HEK293 (cell line): Measurements from ENCODE around the gene VMA21.

ENCODE experiments used
- CTCF ChIA-PET: fragments of 350-600 bp; formaldehyde crosslinking; extraction: SDS; loops from one replicate; lab custom pipeline; 2021; ENCODE audit warnings: antibody characterized with exemption; lab: Yijun Ruan, JAX
- POLR2A ChIA-PET: fragments of 300-600 bp; formaldehyde crosslinking; extraction: SDS; loops from one replicate; lab custom pipeline; 2020; ENCODE audit warnings: antibody characterized with exemption, inconsistent platforms; lab: Yijun Ruan, JAX
- H3K27ac ChIP-seq: fragments of 200-500 bp; sonication (Bioruptor generic); 2 replicates; pipeline ENCODE4 v1.5.1; 2014; ENCODE audit warnings: low read depth, low read length, control low read depth, inconsistent platforms; ENCODE audit errors: extremely low read depth
- H3K36me3 ChIP-seq, 2 experiments: fragments of 200-500 bp in 1 of 2; sonication (Bioruptor generic) in 1 of 2; 1 replicate in 1 of 2; 2 replicates in 1 of 2; pipeline ENCODE4 v1.5.1; 2014 to 2017; ENCODE audit warnings: inconsistent platforms in 2 of 2, low read length in 2 of 2; ENCODE audit not compliant: control insufficient read depth in 2 of 2, insufficient read depth in 1 of 2
- H3K4me1 ChIP-seq: fragments of 200-500 bp; sonication (Bioruptor generic); 2 replicates; pipeline ENCODE4 v1.5.1; 2014; ENCODE audit warnings: mild to moderate bottlenecking, low read length, inconsistent platforms; ENCODE audit not compliant: control insufficient read depth, insufficient read depth
- H3K4me3 ChIP-seq: 2 replicates; pipeline ENCODE4 v1.5.1; 2011; ENCODE audit warnings: low read depth, mild to moderate bottlenecking, control low read depth, low read length, moderate library complexity
- H3K9me3 ChIP-seq: fragments of 200-500 bp; sonication (Bioruptor generic); 2 replicates; pipeline ENCODE4 v1.5.1; 2014; ENCODE audit warnings: low read depth, low read length, inconsistent platforms; ENCODE audit not compliant: control insufficient read depth, insufficient read depth
- CTCF ChIP-seq: fragments of 450-650 bp; formaldehyde crosslinking; IDR thresholded peaks from 2 replicates; pipeline ENCODE4 v1.5.1; 2016; ENCODE audit warnings: missing biosample characterization, missing genetic modification characterization
- SALL2 ChIP-seq: fragments of 450-650 bp; formaldehyde crosslinking; IDR thresholded peaks from 2 replicates; pipeline ENCODE4 v1.5.0; 2017; ENCODE audit warnings: missing biosample characterization, mild to moderate bottlenecking, missing genetic modification characterization, borderline replicate concordance
- SETDB1 ChIP-seq: IDR thresholded peaks from one replicate; pipeline ENCODE4 v1.6.1; 2017; ENCODE audit warnings: mild to moderate bottlenecking, low read length, moderate library complexity, mixed read lengths; ENCODE audit not compliant: insufficient read length
- TCF7L2 ChIP-seq: IDR thresholded peaks from 2 replicates; pipeline ENCODE4 v1.6.1; 2011; ENCODE audit warnings: low read depth, mild to moderate bottlenecking, inconsistent platforms, low read length, moderate library complexity, borderline replicate concordance
- ZBTB49 ChIP-seq: fragments of 450-650 bp; formaldehyde crosslinking; IDR thresholded peaks from 2 replicates; pipeline ENCODE4 v1.5.1; 2016; ENCODE audit warnings: missing biosample characterization, missing genetic modification characterization, low read depth
- ZNF133 ChIP-seq: fragments of 450-650 bp; formaldehyde crosslinking; IDR thresholded peaks from 2 replicates; pipeline ENCODE4 v1.5.1; 2016; ENCODE audit warnings: missing biosample characterization, missing genetic modification characterization
- ZNF16 ChIP-seq: fragments of 450-650 bp; formaldehyde crosslinking; IDR thresholded peaks from 2 replicates; pipeline ENCODE4 v1.5.1; 2016; ENCODE audit warnings: low read depth, missing biosample characterization, missing genetic modification characterization
- ZNF24 ChIP-seq: fragments of 450-650 bp; formaldehyde crosslinking; IDR thresholded peaks from 2 replicates; pipeline ENCODE4 v1.5.1; 2016; ENCODE audit warnings: missing biosample characterization, missing genetic modification characterization
- ZNF302 ChIP-seq: fragments of 450-650 bp; formaldehyde crosslinking; IDR thresholded peaks from 2 replicates; pipeline ENCODE4 v1.5.1; 2016; ENCODE audit warnings: missing biosample characterization, missing genetic modification characterization, low read depth
- ZNF324 ChIP-seq: fragments of 450-650 bp; formaldehyde crosslinking; IDR thresholded peaks from 2 replicates; pipeline ENCODE4 v1.5.1; 2016; ENCODE audit warnings: missing biosample characterization, missing genetic modification characterization
- ZNF449 ChIP-seq: fragments of 450-650 bp; formaldehyde crosslinking; IDR thresholded peaks from 2 replicates; pipeline ENCODE4 v1.5.1; 2017; ENCODE audit warnings: missing biosample characterization, mild to moderate bottlenecking, missing genetic modification characterization, moderate library complexity
- ZNF501 ChIP-seq: fragments of 450-650 bp; formaldehyde crosslinking; IDR thresholded peaks from 2 replicates; pipeline ENCODE4 v1.5.1; 2016; ENCODE audit warnings: missing biosample characterization, missing genetic modification characterization
- ZNF518A ChIP-seq: fragments of 450-650 bp; formaldehyde crosslinking; conservative IDR thresholded peaks from 2 replicates; pipeline ENCODE4 v1.5.1; 2016; ENCODE audit warnings: low read depth, missing biosample characterization, missing genetic modification characterization
- ZNF558 ChIP-seq: fragments of 450-650 bp; formaldehyde crosslinking; IDR thresholded peaks from 2 replicates; pipeline ENCODE4 v1.5.1; 2016; ENCODE audit warnings: missing biosample characterization, missing genetic modification characterization
- ZNF600 ChIP-seq: fragments of 450-650 bp; formaldehyde crosslinking; IDR thresholded peaks from 2 replicates; pipeline ENCODE4 v1.5.1; 2016; ENCODE audit warnings: missing biosample characterization, missing genetic modification characterization
- ZNF639 ChIP-seq: fragments of 450-650 bp; formaldehyde crosslinking; IDR thresholded peaks from 2 replicates; pipeline ENCODE4 v1.5.1; 2016; ENCODE audit warnings: missing biosample characterization, missing genetic modification characterization
- ZNF785 ChIP-seq: fragments of 450-650 bp; formaldehyde crosslinking; IDR thresholded peaks from 2 replicates; pipeline ENCODE4 v1.5.1; 2016; ENCODE audit warnings: missing biosample characterization, missing genetic modification characterization
- ZNF843 ChIP-seq: fragments of 450-650 bp; formaldehyde crosslinking; IDR thresholded peaks from 2 replicates; pipeline ENCODE4 v1.5.1; 2016; ENCODE audit warnings: missing biosample characterization, missing genetic modification characterization

Gene VMA21

GRCh38 chrX:151370906-151371305 lies 26.1 kb upstream of the VMA21 start (continued):
- no peak for TF ChIP-seq ZNF639
- no peak for TF ChIP-seq ZNF785 (tag by site-specific recombination)
- TF ChIP-seq SALL2 (tag by site-specific recombination): no peak
- TF ChIP-seq ZNF24: no peak
- TF ChIP-seq ZNF324 (tag by site-specific recombination): no peak
- TF ChIP-seq ZNF133 (tag by site-specific recombination): no peak

- TF ChIP-seq ZNF302 (tag by site-specific recombination) (no peak), ZNF600 (tag by site-specific recombination) (no peak), ZNF843 (tag by site-specific recombination) (no peak), TCF7L2 (no peak), ZNF16 (tag by site-specific recombination) (no peak), ZNF558 (tag by site-specific recombination) (no peak), SETDB1 (no peak), CTCF (tag by site-specific recombination) (no peak), ZNF518A (no peak), ZNF501 (tag by site-specific recombination) (no peak), ZBTB49 (tag by site-specific recombination) (no peak), ZNF449 (tag by site-specific recombination) (no peak)
- Histone ChIP-seq H3K4me3 (no peak overlapping the region), H3K36me3 (no peaks in the 10 kb centered on the region), H3K9me3 (no peaks in the 10 kb centered on the region), H3K27ac (no peak overlapping the region), H3K4me1 (no peaks in the 10 kb centered on the region)
- CTCF ChIA-PET: interaction anchor here (0.6 kb wide), 1 partner anchor 164 kb away, joined by 3 read pairs; no protein-coding TSS in a partner anchor
- POLR2A ChIA-PET: no interaction called here
These were observed 12.2 kb upstream of the VMA21 start for GRCh38 chrX:151384807-151385206.
